GM19372 (cell line): Measurements from ENCODE around the gene ADCY7.

Experiments
- ATAC-seq: cut with Tn5 transposase; IDR thresholded peaks from one replicate; pipeline ENCODE4 v1.9.1; 2021; ENCODE audit warnings: mild to moderate bottlenecking, low read depth, moderate library complexity; ENCODE audit not compliant: unreplicated experiment

Gene ADCY7

GRCh38 chr16:50247906-50248608, 18.3 kb upstream of the ADCY7 start:
- ATAC-seq = no peak

GRCh38 chr16:50248845-50249244, 17.5 kb upstream of the ADCY7 start:
- ATAC-seq = no peak

- no peak for ATAC-seq
These were observed 14.8 kb upstream of the ADCY7 start for GRCh38 chr16:50251375-50252081.

GRCh38 chr16:50252082-50252611, 14.2 kb upstream of the ADCY7 start:
- ATAC-seq = no peak

GRCh38 chr16:50252874-50253513, 13.4 kb upstream of the ADCY7 start:
- no peak for ATAC-seq

GRCh38 chr16:50253514-50253910, 12.8 kb upstream of the ADCY7 start:
- ATAC-seq = no peak

- no peak for ATAC-seq
These were observed 12.3 kb upstream of the ADCY7 start for GRCh38 chr16:50254072-50254471.

GRCh38 chr16:50255538-50255937, 10.8 kb upstream of the ADCY7 start:
- ATAC-seq = no peak

- no peak for ATAC-seq
These were observed 9.7 kb upstream of the ADCY7 start for GRCh38 chr16:50256604-50257003.

GRCh38 chr16:50257876-50258275, 8.5 kb upstream of the ADCY7 start:
- no peak for ATAC-seq

- ATAC-seq = no peak
These were observed 6.8 kb upstream of the ADCY7 start for GRCh38 chr16:50259334-50260205.

- no peak for ATAC-seq
These were observed 5.9 kb upstream of the ADCY7 start for GRCh38 chr16:50260206-50261159.

GRCh38 chr16:50261160-50261706, 5.1 kb upstream of the ADCY7 start:
- ATAC-seq = no peak

GRCh38 chr16:50261707-50262235, 4.6 kb upstream of the ADCY7 start:
- no peak for ATAC-seq

GRCh38 chr16:50263060-50263909, 3.1 kb upstream of the ADCY7 start:
- ATAC-seq = no peak

GRCh38 chr16:50263940-50264929, 2.1 kb upstream of the ADCY7 start:
- ATAC-seq = no peak

- peak; percentile 40 for ATAC-seq
These were observed 1.1 kb upstream of the ADCY7 start for GRCh38 chr16:50265260-50265659.
